ENCODE data around the gene ANAPC16. TPM values are rescaled to one million over a fixed set of nuclear protein-coding genes. Genes with fewer than 3 reads are reported as not detected.

The ANAPC16 gene
- total and polyA plus RNA-seq, 2 experiments from 2014 or later, result 77.5 to 126 TPM

DNA sequence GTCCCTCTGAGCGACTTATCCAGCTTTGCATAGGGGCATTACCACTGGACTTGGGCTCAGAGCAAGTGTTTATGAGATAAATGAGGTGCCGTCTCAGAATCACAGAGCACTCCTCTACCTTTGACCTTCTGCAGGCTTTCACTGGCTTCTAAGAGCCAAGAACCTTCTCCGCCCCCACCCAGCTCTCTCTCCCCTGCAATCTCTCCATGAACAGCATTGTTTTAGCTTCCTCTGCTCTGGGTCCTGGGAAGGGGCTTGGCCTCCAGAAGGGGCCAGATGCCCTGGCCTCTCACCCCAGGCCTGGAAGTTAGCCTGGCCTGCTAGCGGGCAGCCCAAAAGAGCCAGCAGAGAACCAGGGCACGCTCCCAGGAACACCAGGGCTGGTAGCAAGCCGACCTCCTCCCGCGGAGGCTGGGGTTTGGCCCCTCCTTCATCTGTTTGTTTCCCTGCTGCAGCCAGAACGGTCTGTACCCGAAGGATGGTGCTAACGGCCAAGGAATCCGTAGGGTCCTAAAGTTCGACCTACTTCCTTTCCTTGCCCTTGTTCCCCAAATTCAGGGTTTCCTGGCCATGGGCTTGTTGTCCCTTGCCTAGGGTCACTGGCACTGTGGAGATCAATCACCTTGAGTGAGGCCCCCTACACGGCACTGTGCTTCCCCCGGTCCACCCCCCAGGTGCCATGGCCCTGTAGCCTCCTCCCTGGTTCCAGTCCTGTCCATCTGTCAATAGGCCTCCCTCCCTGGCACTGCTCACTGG is 39.2 kb downstream of the ANAPC16 start:
- H3K9me3 Mint-ChIP-seq, result no peaks in the 10 kb centered on the region
- peak overlapping the region; percentile 95 for H3K27ac ChIP-seq (ENCODE audit: low read depth)
- ATAC-seq (peak; percentile 93), DNase-seq (ENCODE audit: low spot score) (peak; percentile 87)
- TF ChIP-seq POLR2AphosphoS5 (IDR thresholded peaks at IDR 0.05; ENCODE audit: low read depth) (peak; percentile 61), ETS1 (IDR thresholded peaks at IDR 0.05) (0 out of 2 replicates have a peak, but pooled peaks have one; percentile 28), REST (IDR thresholded peaks at IDR 0.05; ENCODE audit: unreplicated experiment) (no peak)
- TF ChIP-seq, protein P1, sequence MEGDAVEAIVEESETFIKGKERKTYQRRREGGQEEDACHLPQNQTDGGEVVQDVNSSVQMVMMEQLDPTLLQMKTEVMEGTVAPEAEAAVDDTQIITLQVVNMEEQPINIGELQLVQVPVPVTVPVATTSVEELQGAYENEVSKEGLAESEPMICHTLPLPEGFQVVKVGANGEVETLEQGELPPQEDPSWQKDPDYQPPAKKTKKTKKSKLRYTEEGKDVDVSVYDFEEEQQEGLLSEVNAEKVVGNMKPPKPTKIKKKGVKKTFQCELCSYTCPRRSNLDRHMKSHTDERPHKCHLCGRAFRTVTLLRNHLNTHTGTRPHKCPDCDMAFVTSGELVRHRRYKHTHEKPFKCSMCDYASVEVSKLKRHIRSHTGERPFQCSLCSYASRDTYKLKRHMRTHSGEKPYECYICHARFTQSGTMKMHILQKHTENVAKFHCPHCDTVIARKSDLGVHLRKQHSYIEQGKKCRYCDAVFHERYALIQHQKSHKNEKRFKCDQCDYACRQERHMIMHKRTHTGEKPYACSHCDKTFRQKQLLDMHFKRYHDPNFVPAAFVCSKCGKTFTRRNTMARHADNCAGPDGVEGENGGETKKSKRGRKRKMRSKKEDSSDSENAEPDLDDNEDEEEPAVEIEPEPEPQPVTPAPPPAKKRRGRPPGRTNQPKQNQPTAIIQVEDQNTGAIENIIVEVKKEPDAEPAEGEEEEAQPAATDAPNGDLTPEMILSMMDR (conservative IDR thresholded peaks at IDR 0.05; ENCODE audit: low read depth in 2 of 2), result peak in 1 of 2 experiments; percentile 34; a peak in 2 of 4 replicates
- no peaks in the 10 kb centered on the region for H3K27me3 ChIP-seq (ENCODE audit: insufficient read depth)
- H3F3A ChIP-seq (replicated peaks; ENCODE audit: low read depth), result peaks cover 9% of the 10 kb centered on the region
- peak overlapping the region; percentile 43 for H3K4me3 ChIP-seq
- H3K79me2 ChIP-seq (replicated peaks; ENCODE audit: insufficient read depth), result no peaks in the 10 kb centered on the region
- H3K36me3 ChIP-seq (ENCODE audit: insufficient read depth), result no peaks in the 10 kb centered on the region
- H3K9me2 ChIP-seq (ENCODE audit: insufficient read depth), result no peaks in the 10 kb centered on the region
- H3K4me1 ChIP-seq (ENCODE audit: insufficient read depth), result peaks cover 20% of the 10 kb centered on the region
- H3K36me3 Mint-ChIP-seq (ENCODE audit: low read depth), result no peaks in the 10 kb centered on the region
- H3K27me3 Mint-ChIP-seq (ENCODE audit: insufficient read depth, low read depth, poor library complexity), result peaks cover 15% of the 10 kb centered on the region
- H2AFZ ChIP-seq, result peak overlapping the region; percentile 99
- peaks cover 34% of the 10 kb centered on the region for H3K4me1 Mint-ChIP-seq
- H3K4me2 ChIP-seq, result peak overlapping the region; percentile 82
- H3K27ac Mint-ChIP-seq, result peak overlapping the region; percentile 97
- H3K4me3 Mint-ChIP-seq, result peak overlapping the region; percentile 65
- no peaks in the 10 kb centered on the region for H4K20me1 ChIP-seq (replicated peaks; ENCODE audit: insufficient read depth)

GRCh38 chr10:72255977-72256729 is 40.3 kb downstream of the ANAPC16 start:
- H3K36me3 ChIP-seq (ENCODE audit: insufficient read depth), result no peaks in the 10 kb centered on the region
- no peak overlapping the region for H3K4me3 ChIP-seq
- no peaks in the 10 kb centered on the region for H3K9me2 ChIP-seq (ENCODE audit: insufficient read depth)
- no peak for ATAC-seq
- DNase-seq (ENCODE audit: low spot score), result no peak
- H3K27ac ChIP-seq (ENCODE audit: low read depth), result no peak overlapping the region; the same call in 1 of the 2 replicates
- H2AFZ ChIP-seq, result no peak overlapping the region
- peaks cover 14% of the 10 kb centered on the region for H3F3A ChIP-seq (replicated peaks; ENCODE audit: low read depth)
- H3K36me3 Mint-ChIP-seq (ENCODE audit: low read depth), result no peaks in the 10 kb centered on the region
- no peaks in the 10 kb centered on the region for H3K27me3 ChIP-seq (ENCODE audit: insufficient read depth)
- no peaks in the 10 kb centered on the region for H3K9me3 Mint-ChIP-seq
- H3K79me2 ChIP-seq (replicated peaks; ENCODE audit: insufficient read depth), result no peaks in the 10 kb centered on the region
- no peaks in the 10 kb centered on the region for H4K20me1 ChIP-seq (replicated peaks; ENCODE audit: insufficient read depth)
- H3K4me2 ChIP-seq, result no peak overlapping the region
- peaks cover 26% of the 10 kb centered on the region for H3K4me1 ChIP-seq (ENCODE audit: insufficient read depth)
- H3K27me3 Mint-ChIP-seq (ENCODE audit: insufficient read depth, low read depth, poor library complexity), result peaks cover 22% of the 10 kb centered on the region
- H3K27ac Mint-ChIP-seq, result peak overlapping the region; percentile 2; the same call in 1 of the 2 replicates
- H3K4me3 Mint-ChIP-seq, result no peak overlapping the region; the same call in 2 of the 3 replicates
- peaks cover 42% of the 10 kb centered on the region for H3K4me1 Mint-ChIP-seq
- no peak for TF ChIP-seq ZNF331 (CRISPR knock-in tag; IDR thresholded peaks at IDR 0.05; ENCODE audit: low read depth)
- TF ChIP-seq EZH2phosphoT487 (IDR thresholded peaks at IDR 0.05; ENCODE audit: unreplicated experiment), result no peak
- TF ChIP-seq STAT1 (IDR thresholded peaks at IDR 0.05; ENCODE audit: unreplicated experiment), result no peak
- no peak for TF ChIP-seq REST (IDR thresholded peaks at IDR 0.05; ENCODE audit: unreplicated experiment)
- TF ChIP-seq JUNB (IDR thresholded peaks at IDR 0.05; ENCODE audit: unreplicated experiment), result no peak
- no peak for TF ChIP-seq ZNF114 (CRISPR knock-in tag; IDR thresholded peaks at IDR 0.05)
- TF ChIP-seq EZH2 (IDR thresholded peaks at IDR 0.05; ENCODE audit: low read depth, unreplicated experiment), result no peak
- TF ChIP-seq NANOG (IDR thresholded peaks at IDR 0.05; ENCODE audit: borderline replicate concordance), result no peak

Data from GM23338 (cell line).